Astrocyte (in vitro differentiated cells and primary cell): ENCODE measurements around the gene RNF150. TPM values are rescaled to one million over a fixed set of nuclear protein-coding genes. Genes with fewer than 3 reads are reported as not detected.

Experiments used
- total RNA-seq: library from RNA; stranded (reverse); gene quantifications from 2 replicates; pipeline ENCODE4 v1.2.1, GENCODE V29; 2021

Gene RNF150
- total RNA-seq, 1 donor from 2014 or later, result 5.2 TPM

Other genes starting within 250 kb of the RNF150 start
- gene ZNF330, start 87.4 kb upstream of the RNF150 start, total RNA-seq, result 28.2 and 32.1 TPM in 2 replicates